GM18508 (cell line): ENCODE measurements around the gene CASP3.

Experiments used
- ATAC-seq: cut with Tn5 transposase; IDR thresholded peaks from one replicate; pipeline ENCODE4 v1.9.1; 2021; ENCODE audit warnings: moderate number of reproducible peaks; ENCODE audit not compliant: insufficient read depth, unreplicated experiment

Gene CASP3

DNA sequence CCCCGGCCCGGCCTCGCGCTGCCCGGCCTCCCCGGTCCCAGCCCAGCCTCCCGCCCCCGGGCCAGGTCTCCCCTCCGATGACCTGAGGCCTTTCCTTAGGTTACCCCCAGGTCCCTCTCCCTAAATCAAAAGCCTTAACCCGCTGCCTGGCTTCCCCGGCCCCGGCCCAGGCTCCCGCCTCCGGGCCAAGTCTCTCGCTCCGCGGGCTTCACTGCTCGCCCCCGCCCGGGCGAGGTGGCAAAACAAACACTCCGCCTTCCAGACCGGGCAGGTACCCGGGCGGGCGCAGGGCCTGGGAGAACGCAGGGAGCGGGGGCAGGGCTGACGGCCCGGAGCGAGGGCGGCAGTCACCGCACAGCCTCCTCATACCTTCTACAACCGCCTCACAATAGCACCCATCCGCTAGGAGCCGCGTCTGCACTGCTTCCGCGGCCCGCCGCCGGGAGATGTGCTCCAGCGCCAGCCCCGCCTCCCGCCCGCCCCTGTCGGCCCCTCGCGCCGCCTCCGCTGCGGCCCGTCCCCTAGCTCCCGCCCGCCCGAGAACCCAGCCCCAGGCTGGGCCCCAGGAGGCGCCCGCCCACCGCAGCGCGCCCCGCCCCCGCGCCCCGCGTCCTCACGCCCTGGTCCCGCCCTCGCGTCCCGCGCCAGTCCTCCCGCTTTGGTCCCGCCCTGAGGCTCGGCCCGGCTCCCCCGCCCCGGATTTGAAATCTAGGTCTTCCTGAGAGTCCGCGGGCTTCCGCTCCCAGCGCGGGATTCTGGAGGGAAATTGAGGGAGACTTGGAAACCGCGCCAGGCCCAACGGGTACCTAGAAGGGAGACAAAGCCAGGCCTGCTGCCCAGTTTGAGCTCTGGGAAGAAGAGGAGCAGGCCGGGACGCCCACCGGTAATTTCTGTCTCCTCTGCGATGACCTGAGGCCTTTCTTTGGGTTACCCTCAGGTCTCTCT lies at the start of gene CASP3, which contains the start of gene PRIMPOL:
TSS of gene CASP3 (minus strand) at position 422 of the 945 bp plus-strand sequence. CDS start 10,994 bp downstream, outside the sequence.
TSS of gene PRIMPOL (plus strand) at position 713 of the 945 bp plus-strand sequence. CDS start 7,403 bp downstream, outside the sequence.
- peak; percentile 65 for ATAC-seq

DNA sequence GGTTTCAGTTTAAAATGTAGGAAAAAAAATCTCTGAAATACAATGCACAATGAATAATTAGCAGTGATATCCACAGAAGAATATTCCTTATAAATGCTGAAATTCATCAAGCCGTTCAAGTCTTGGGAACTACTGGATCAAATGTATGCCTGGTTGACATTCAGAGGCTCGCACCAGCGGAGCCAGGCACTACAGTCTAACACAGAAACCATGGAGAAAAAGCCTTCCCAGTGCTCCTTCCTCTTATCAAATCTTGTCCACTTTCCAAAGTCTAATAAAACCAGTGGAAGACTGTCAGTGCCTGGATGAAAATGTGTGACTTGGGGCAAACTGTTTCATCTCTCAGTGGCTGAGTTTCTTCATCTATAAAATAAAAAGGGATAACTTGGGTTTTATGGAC lies 48.7 kb upstream of the CASP3 start:
- no peak for ATAC-seq

DNA sequence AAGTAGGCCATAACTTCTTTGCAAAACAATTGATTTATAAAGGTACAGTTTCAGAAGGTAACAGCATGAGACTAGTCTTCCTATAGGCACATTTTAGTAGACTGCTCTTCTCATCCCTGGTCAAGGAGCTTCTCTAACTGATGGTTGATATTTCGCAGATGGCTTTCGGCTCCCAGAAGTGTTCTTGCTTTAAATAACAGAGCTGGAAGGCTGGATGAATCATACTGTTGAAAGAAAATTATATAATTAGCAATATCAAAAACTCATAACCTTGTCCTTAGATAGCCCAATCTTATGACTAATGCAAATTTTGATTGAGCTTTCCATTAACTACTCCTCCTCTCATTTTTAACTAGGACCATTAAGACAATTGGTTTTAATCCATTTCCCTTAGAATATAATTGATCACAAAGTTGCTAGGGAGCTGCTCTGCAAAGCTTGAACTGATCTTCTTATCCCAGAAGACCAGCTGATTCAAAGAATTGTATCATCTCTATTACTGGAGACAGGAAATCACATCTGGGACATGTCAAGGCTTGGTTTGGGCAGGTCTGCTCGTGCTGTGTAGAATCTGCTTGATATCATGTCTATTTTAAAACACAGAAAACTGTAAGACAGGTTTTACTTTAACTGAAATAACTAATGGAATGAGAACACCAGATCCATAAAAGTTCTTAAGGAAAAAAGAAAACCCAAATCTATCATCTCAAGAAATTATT lies 46.1 kb upstream of the CASP3 start:
- no peak for ATAC-seq

DNA sequence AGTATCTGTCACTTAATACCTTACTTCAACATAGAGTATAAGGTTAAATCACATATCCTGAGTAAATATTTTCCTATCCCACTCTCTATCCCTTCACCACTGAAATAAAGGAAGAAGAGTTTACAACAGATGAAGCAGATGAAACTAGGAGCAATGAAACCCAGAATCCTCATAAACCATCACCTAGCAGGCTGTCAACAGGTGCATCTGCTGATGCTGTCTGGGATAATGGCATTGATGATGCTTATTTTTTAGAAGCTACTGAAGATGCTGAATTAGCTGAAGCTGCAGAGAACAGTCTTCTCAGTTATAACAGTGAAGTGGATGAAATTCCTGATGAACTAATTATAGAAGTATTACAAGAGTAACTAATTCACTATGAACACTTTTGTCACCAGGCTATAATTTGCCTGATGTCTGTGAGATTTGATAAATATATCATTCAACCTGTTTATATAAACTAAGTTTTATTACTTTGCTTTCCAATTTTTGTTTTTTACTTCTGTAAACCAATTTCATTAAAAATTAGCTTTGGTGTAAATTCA lies 45.2 kb upstream of the CASP3 start:
- no peak for ATAC-seq

DNA sequence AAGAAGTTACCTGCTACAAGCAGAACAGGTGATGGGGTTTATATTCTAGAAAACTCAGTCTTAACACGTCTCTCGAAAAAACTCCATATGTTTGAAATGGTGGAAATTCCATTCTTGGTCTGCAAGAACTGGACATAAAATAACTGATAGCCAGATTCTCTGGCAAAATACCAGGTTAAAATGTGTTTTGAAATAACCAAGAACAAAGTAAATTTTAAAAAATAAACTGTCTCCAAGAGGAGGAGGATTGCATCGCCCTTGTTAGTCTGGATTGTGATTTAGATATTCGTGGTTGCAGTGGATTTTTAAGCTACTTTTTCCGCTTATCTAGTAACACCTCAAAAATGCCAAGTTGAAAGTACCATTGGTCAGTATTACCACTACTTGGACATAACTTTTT lies 43.8 kb upstream of the CASP3 start:
- no peak for ATAC-seq

DNA sequence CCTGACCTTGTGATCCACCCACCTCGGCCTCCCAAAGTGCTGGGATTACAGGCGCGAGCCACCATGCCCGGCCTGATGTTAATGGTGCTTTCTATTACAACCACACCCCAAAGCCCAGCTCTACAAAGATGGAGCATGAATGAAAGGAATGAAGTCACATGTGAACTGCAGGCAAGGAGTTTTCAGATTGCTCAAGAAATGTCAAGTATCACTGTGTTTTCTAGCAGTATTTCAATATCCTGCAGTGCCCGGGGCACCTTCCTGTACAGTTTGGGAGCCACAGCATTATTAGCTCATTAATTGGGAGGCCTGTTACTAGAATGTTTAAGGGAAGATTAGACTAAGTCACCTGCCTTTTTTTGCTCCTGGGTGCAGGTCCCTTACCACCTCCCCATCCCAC lies 40.4 kb upstream of the CASP3 start:
- ATAC-seq, result no peak

DNA sequence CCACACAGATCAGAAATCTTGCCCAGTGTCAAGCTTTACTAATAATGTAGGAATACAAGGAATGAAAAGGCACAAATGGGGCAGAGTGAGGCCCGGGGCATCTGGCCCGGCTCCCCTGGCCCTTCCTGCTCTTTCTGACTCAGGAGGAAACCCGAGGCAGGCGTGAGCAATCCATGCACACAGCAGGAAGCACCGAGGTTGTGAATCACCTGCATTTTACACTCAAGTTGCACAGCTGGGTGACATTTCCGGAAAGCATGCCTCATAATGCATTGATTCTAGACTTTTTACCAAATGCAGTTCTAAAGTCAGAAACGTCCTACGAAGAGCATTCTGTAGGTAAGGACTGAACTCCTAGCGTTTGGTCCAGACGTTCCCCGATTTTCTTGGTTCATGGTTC lies 39.2 kb upstream of the CASP3 start:
- no peak for ATAC-seq

DNA sequence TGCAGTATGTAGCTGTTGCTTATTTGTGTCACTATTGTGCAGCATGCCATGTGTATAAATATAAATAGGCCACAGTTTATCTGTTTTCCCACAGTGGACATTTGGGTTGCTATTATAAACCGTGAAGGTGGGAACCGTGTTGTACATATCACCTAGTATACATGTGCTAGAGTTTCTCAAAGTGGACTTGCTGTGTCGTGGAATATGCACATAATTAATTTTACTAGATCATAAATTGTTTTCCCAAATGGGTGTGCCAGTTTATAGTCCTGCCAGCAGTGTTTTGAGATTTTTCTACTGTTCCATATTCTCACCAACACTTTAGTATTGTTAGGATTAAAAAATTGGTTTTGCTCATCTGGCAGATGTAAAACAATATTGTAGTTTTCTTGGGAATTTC lies 38.8 kb upstream of the CASP3 start:
- no peak for ATAC-seq

DNA sequence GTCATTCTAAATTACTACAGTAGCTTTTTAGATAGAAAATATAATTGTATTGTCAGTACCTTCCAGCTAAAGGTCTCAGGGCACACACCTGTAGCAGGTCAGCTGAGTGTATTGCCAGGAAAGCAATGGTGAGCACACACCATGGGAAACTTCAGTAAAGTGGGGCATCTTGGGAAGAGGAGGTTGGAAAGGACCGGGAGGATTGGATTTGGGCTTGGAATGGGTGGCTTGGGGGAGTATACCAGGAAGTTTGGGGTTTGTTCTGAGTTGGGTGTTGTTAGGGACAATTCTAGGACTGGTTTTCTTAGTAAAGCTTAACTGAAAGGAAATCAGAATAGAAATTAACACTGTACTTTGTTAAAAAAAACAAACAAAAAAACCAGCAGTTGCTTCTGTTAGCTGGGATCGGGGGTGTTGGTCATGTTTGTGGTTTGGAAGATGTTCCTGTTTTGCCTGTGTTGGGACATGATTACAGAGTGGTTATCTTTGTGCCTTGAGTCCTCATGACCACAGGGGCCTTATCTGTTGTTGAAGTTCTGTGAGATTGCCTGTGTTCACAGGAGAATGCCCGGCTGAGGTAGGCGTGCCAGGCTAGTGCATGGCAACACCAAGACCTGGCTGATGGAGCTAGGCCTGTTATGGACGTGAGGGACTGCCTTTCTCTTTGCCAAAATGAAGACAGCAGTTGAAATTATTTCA lies 35.4 kb upstream of the CASP3 start:
- ATAC-seq, result no peak

DNA sequence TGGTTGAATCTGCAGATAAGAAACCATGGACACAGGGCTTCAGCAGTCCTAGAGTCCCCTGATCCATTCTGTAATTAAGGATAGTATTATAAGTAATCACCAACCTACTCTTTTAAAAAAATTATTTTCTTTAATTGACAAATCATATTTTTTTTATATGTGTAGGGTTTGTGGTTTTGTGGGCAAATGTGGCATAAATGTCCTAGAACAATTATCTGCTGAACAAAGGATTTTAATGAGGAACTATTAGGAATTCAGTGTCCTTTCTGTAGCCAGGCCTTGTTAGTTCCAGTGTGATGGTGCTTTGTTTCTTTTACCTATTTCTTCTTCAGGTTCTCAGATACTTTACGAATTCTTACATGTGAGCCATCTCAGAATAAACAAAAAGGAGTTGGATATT lies 32.7 kb upstream of the CASP3 start:
- no peak for ATAC-seq

DNA sequence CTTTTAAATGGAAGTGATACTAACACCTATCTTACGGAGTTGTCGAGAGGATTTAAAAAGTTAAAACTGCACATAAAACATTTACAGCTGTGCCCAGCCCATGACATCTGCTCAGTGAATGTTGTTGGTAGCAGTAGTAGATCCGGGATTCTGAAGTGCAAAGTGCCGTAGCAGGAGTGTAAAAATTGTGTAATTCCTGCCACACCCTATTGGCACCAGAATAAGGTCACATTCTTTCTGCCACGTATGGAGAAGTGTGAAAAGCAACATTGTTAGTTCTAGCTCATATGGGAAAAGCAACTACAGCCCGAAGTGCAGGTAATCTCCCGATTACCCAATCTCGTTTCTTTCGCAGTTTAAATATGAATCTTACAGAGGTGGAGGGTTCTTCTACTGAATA lies 31.5 kb upstream of the CASP3 start:
- ATAC-seq, result no peak

DNA sequence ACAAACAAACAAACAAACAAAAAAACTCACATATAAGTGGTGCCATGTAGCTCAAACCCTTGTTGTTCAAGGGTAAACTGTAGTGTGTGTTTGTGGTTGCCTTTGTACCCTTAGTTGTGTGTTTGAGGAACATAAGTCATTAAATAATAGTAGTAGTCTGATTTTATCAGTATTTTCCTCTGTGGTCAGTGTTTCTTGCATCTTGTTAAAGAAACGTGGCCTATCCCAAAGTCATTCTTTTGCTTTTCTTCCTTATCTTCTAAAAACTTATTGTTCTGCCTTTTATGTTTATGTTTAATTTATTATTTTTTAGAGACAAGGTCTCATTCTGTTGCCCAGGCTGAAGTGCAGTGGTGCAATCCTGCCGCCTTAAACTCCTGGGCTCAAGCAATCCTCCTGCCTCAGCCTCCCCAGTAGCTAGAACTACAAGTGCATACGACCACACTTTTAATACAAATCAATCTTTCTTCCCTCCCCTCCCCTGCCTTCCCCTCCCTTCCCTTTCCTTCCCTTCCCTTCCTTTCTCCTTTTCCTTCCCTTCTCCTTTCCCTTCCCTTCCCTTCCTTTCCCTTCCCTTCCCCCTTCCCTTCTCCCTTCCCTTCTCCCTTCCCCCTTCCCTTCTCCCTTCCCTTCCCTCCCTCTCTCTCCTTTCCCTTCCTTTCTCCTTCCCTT lies 26.7 kb upstream of the CASP3 start:
- no peak for ATAC-seq

DNA sequence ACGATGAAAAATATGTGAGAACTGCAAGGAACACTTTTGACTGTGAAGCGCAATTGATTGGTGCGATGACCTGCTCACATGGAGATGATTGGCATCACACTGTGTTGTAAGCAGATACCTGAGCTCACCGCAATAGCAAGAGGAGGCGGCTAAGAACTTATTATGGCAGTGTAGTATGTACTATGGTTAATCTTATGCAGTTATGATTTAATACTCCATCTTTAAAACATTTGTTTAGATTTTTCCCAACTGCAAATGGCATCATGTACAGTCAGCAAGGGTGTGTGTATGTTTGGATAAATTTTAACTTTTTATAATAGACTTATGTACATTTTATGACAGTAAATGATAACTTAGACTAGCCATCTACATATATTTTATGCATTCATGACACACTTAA lies 25.8 kb upstream of the CASP3 start:
- no peak for ATAC-seq

DNA sequence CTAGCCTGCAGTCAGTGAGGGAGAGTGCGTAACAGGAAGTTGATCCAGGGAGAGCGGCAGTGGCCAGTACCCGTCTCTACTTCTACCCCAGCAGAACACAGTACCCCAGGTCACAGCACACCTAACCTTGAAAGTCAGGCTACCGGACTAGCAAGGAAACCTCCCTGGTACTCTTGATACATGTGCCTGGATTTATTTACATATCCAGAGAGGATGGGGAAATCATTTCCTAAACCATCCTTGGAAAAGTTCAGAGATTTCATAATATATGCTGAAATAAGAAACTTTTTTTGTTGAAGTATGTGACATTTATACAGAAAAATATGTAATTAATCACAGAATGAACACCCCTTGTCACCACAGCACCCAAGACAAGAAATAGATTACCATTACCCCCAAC lies 24.8 kb upstream of the CASP3 start:
- no peak for ATAC-seq

DNA sequence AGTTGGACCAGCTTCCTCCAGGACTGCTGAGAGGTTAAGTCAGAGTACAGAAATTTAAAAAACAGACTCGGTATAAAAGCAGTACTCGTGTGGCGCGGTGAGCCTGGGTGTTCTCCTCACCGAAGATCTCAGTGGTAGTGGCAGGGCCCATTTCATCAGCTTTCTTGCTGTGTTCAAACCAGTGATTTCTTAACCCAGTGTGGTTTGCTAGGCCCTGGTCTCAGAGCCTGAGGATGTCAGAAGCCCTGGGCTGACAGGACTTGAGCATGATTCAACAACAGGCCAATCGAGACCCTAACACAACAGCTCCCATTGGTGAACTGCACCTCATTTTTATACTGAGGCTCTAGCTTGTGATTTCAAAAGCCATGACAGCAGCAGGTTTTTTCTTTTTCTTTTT lies 23.5 kb upstream of the CASP3 start:
- no peak for ATAC-seq

DNA sequence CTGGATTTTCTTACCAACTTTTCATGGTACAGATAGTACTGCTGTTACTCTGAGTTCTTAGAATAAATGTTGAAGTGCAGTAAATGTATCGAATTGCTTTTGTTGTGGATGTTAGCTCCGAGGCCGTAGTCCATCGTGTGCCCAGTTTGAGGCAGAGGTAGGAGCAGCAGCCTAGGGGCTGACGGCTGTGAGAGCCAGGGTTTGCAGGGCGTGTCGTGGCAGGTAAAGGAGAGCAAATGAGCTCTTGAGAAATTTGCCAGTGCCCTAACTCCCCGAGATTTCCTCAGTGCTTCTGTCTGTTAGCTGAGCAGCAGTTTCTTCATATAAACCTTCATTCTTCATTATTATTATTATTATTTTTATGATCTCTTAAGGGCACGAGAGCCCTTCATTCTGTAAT lies 21.9 kb upstream of the CASP3 start:
- no peak for ATAC-seq

DNA sequence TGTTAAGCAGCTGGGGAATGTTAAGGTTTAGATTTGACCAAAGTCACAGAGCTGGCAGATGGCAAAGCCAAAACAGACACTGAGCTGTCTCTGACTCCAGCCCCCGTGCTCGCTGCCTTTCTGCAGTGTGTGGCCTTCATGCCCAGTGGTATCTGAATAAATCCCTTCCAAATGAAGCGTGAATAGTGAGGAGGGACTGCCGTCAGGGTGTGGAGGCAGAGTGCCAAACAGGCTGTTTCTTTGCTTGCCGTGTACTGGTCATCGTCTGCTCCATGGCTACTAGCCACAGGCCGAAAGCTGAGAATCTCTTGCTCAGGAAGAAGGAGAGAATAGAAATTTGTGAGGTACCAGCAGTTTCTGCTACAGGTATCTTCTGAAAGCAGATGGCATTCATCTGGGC lies 20.0 kb upstream of the CASP3 start:
- ATAC-seq, result no peak

DNA sequence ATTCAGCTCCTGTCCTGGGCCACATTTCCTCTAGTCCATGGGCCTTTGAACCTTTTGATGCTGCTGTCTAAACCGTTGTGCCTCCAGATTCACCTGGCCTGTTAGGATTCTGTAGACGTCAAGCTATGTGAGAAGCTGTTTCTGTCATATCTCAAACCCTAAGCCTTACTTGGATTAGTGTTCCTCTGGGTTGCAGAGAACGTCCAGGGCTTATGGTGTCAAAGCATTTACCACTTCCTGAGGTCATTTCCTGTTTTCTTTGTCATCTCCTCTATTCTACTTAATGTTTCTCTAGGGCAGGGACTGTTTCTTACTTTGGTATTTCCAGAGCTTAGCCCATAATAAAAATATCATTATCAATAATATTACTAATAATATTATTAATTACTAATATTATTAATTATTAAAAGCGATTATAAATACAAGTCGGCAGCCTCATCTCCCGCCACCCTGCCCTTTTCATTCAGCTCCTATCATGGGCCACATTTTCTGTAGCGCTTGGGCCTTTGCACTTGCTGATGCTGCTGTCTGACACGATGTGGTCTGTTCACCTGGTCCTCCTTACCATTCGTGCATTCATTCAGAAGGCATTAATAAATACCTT lies 19.4 kb upstream of the CASP3 start:
- ATAC-seq, result no peak

DNA sequence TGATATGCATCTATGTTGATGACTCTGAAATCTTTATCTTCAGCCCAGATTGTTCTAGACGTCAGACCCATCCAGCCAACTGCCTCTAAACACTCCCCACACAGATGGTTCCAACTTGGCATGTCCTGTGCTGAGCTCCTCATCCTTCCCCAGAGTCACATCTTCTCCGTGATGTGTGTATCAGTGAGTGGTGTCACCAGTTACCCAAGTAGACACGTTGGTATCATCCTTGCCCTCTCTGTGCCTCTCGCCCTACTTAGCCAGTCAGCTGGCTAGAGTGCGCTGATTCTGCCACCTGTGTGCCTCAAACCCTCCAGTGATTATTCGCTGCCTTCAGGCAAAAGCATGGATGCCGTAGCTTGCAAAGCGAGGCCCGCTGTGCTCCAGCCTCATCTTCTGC lies 18.8 kb upstream of the CASP3 start:
- no peak for ATAC-seq

DNA sequence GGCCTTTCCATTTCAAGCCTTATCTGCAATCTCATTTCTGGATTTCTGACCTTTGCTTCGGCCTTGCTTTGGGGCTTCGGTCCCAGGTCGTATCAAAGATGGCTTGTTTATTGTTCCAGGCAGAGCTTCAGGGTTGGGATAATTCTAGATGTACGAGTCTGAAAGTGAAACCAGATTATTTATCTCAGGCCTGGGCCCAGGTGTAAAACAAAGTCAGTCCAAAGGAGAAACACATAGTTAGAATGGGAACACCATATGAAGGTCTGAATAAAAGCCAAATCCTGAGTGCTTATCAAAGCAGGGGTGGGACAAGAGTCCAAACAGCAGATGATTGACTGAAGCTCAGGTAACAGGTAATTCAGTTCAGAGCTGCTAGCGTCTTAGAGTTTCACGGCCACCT lies 17.4 kb upstream of the CASP3 start:
- ATAC-seq, result no peak
